H9 (cell line): ENCODE data around the gene MAP2K7. TPM values are rescaled to one million over a fixed set of nuclear protein-coding genes. Genes with fewer than 3 reads are reported as not detected.

Experiments
- DNase-seq: peaks from one replicate; pipeline ENCODE4 v3.0.0-alpha.2; 2017
- H2AFZ ChIP-seq: one replicate; pipeline ENCODE4 v1.6.1; 2013; ENCODE audit warnings: mild to moderate bottlenecking, low read length, control low read depth, moderate library complexity
- H2AK5ac ChIP-seq: 2 replicates; pipeline ENCODE4 v1.6.1; 2013; ENCODE audit warnings: low read length, control low read depth, mixed read lengths; ENCODE audit not compliant: insufficient read length
- H2BK120ac ChIP-seq: one replicate; pipeline ENCODE4 v1.6.1; 2013; ENCODE audit warnings: low read depth, mild to moderate bottlenecking, low read length, control low read depth, inconsistent platforms; ENCODE audit not compliant: poor library complexity, severe bottlenecking
- H2BK12ac ChIP-seq: 2 replicates; pipeline ENCODE4 v1.6.1; 2013; ENCODE audit warnings: low read length, control low read depth, mixed read lengths, low read depth; ENCODE audit not compliant: insufficient read length
- H2BK15ac ChIP-seq: 2 replicates; pipeline ENCODE4 v1.6.1; 2013; ENCODE audit warnings: low read depth, low read length, control low read depth
- H2BK20ac ChIP-seq: one replicate; pipeline ENCODE4 v1.6.1; 2013; ENCODE audit warnings: low read depth, mild to moderate bottlenecking, low read length, control low read depth, inconsistent platforms; ENCODE audit not compliant: poor library complexity, severe bottlenecking
- H2BK5ac ChIP-seq: 2 replicates; pipeline ENCODE4 v1.6.1; 2013; ENCODE audit warnings: low read length, control low read depth, mixed read lengths; ENCODE audit not compliant: insufficient read length
- H3K14ac ChIP-seq: 2 replicates; pipeline ENCODE4 v1.6.1; 2013; ENCODE audit warnings: low read length, control low read depth; ENCODE audit not compliant: insufficient read depth
- H3K18ac ChIP-seq: 2 replicates; pipeline ENCODE4 v1.6.1; 2013; ENCODE audit warnings: low read depth, mild to moderate bottlenecking, mixed read lengths, low read length, control low read depth; ENCODE audit not compliant: insufficient read length
- H3K23ac ChIP-seq: 2 replicates; pipeline ENCODE4 v1.6.1; 2013; ENCODE audit warnings: low read length, control low read depth, mixed read lengths, low read depth; ENCODE audit not compliant: insufficient read length
- H3K23me2 ChIP-seq: 2 replicates; pipeline ENCODE4 v1.6.1; 2013; ENCODE audit warnings: low read depth, mild to moderate bottlenecking, mixed read lengths, low read length, control low read depth; ENCODE audit not compliant: insufficient read length, poor library complexity, severe bottlenecking
- H3K27ac ChIP-seq: 2 replicates; pipeline ENCODE4 v1.5.1; 2013; ENCODE audit warnings: low read length, control low read depth, mixed read lengths, low read depth; ENCODE audit not compliant: insufficient read length
- H3K27me3 ChIP-seq: 2 replicates; pipeline ENCODE4 v1.6.1; 2013; ENCODE audit warnings: low read length, control low read depth, inconsistent platforms; ENCODE audit not compliant: insufficient read depth
- H3K4ac ChIP-seq: 2 replicates; pipeline ENCODE4 v1.6.1; 2013; ENCODE audit warnings: low read depth, mild to moderate bottlenecking, control low read depth, inconsistent platforms, low read length, moderate library complexity
- H3K4me1 ChIP-seq: 2 replicates; pipeline ENCODE4 v1.6.1; 2013; ENCODE audit warnings: low read length, control low read depth, inconsistent platforms; ENCODE audit not compliant: insufficient read depth
- H3K4me2 ChIP-seq: 2 replicates; pipeline ENCODE4 v1.6.1; 2013; ENCODE audit warnings: low read length, control low read depth, mixed read lengths; ENCODE audit not compliant: insufficient read length, insufficient read depth
- H3K56ac ChIP-seq: 2 replicates; pipeline ENCODE4 v1.6.1; 2013; ENCODE audit warnings: low read depth, mild to moderate bottlenecking, mixed read lengths, low read length, control low read depth; ENCODE audit not compliant: insufficient read length
- H3K79me1 ChIP-seq: 2 replicates; pipeline ENCODE4 v1.6.1; 2013; ENCODE audit warnings: low read depth, mild to moderate bottlenecking, moderate library complexity, low read length, control low read depth, inconsistent platforms; ENCODE audit not compliant: insufficient read depth, poor library complexity, severe bottlenecking
- H3K79me2 ChIP-seq: 2 replicates; pipeline ENCODE4 v1.6.1; 2013; ENCODE audit warnings: low read length, control low read depth, inconsistent platforms; ENCODE audit not compliant: insufficient read depth
- H3K9ac ChIP-seq: 2 replicates; pipeline ENCODE4 v1.6.1; 2013; ENCODE audit warnings: low read length, control low read depth, mixed read lengths; ENCODE audit not compliant: insufficient read length; ENCODE audit errors: extremely low read depth
- H3K9me3 ChIP-seq: one replicate; pipeline ENCODE4 v1.6.1; 2013; ENCODE audit warnings: low read depth, low read length, inconsistent platforms; ENCODE audit not compliant: control insufficient read depth
- H3T11ph ChIP-seq: one replicate; pipeline ENCODE4 v1.6.1; 2013; ENCODE audit warnings: mild to moderate bottlenecking, low read length, control low read depth, inconsistent platforms
- H4K20me1 ChIP-seq: one replicate; pipeline ENCODE4 v1.6.1; 2013; ENCODE audit not compliant: control insufficient read depth, insufficient read length, insufficient read depth
- H4K5ac ChIP-seq: 2 replicates; pipeline ENCODE4 v1.6.1; 2013; ENCODE audit warnings: low read depth, mild to moderate bottlenecking, mixed read lengths, low read length, control low read depth; ENCODE audit not compliant: insufficient read length
- H4K8ac ChIP-seq: replicated peaks from 2 replicates; pipeline ENCODE4 v1.6.1; 2013; ENCODE audit warnings: low read length, control low read depth, mixed read lengths, low read depth; ENCODE audit not compliant: insufficient read length
- H4K91ac ChIP-seq: 2 replicates; pipeline ENCODE4 v1.6.1; 2013; ENCODE audit warnings: low read depth, mild to moderate bottlenecking, moderate library complexity, mixed read lengths, low read length, control low read depth; ENCODE audit not compliant: insufficient read length
- H3K27ac Mint-ChIP-seq, 3 experiments: 2 replicates in 2 of 3; 3 replicates in 1 of 3; pipeline ENCODE4 v1.8.0; 2020 to 2021; ENCODE audit warnings: mixed read lengths in 3 of 3, mild to moderate bottlenecking in 1 of 3, moderate library complexity in 1 of 3
- H3K27me3 Mint-ChIP-seq: 2 replicates; pipeline ENCODE4 v1.8.0; 2021; ENCODE audit warnings: low read depth, mild to moderate bottlenecking, moderate library complexity, mixed read lengths
- H3K36me3 Mint-ChIP-seq, 3 experiments: 2 replicates in 2 of 3; 3 replicates in 1 of 3; pipeline ENCODE4 v1.8.0; 2020 to 2021; ENCODE audit warnings: low read depth in 3 of 3, mixed read lengths in 3 of 3; ENCODE audit not compliant: insufficient read depth in 1 of 3
- H3K4me1 Mint-ChIP-seq, 2 experiments: 2 replicates each; pipeline ENCODE4 v1.8.0; 2020; ENCODE audit warnings: mixed read lengths in 2 of 2
- H3K4me3 Mint-ChIP-seq, 2 experiments: 2 replicates in 1 of 2; 3 replicates in 1 of 2; pipeline ENCODE4 v1.8.0; 2020 to 2021; ENCODE audit warnings: mild to moderate bottlenecking in 2 of 2, mixed read lengths in 2 of 2, moderate library complexity in 1 of 2
- H3K9me3 Mint-ChIP-seq, 2 experiments: 2 replicates in 1 of 2; 3 replicates in 1 of 2; pipeline ENCODE4 v1.8.0; 2020; ENCODE audit warnings: mild to moderate bottlenecking in 2 of 2, mixed read lengths in 2 of 2, moderate library complexity in 1 of 2
- WGBS: extraction: QIAGEN DNeasy Blood & Tissue Kit; methylation state at CpG from one replicate; pipeline ENCODE4 v1.1.7; 2013; ENCODE audit warnings: missing lambda C conversion rate, low lambda C conversion rate, mixed read lengths; ENCODE audit not compliant: insufficient read length; ENCODE audit errors: extremely low coverage; 5-methylcytosine and 5-hydroxymethylcytosine counted together
- total RNA-seq: library from RNA; stranded (reverse); gene quantifications from 2 replicates; pipeline ENCODE4 v1.2.1, GENCODE V29; 2021
- TF ChIP-seq, protein P1 (sequence below): fragments of 200-600 bp; sonication (generic); conservative IDR thresholded peaks from 3 replicates; pipeline ENCODE4 v1.8.0; 2021; ENCODE audit warnings: antibody characterized with exemption, mild to moderate bottlenecking

The MAP2K7 gene
- total RNA-seq, 1 experiment from 2014 or later, result 48.1 TPM

DNA sequence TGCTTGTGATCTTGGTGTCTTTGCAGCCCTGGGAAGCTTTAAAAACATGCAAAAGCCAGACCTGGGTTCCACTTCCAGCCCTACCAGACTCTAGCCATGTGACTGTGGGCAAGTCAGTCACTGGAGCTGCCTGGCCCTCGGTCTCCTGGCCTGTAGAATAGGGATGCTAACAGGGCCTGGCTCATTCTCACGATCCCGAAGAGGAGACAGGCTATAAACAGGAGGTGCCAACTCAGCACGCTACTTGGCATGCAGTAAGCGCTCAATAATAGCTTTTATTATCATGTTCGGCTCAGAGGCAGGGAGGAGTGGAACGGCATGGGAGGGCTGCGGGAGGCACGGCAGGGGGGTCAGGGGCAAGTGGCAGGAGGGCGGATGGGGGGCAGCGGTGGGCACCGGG is 20.6 kb downstream of the MAP2K7 start:
- no peak overlapping the region for H4K5ac ChIP-seq
- H3K79me1 ChIP-seq, result no peaks in the 10 kb centered on the region
- no peak for DNase-seq
- no peaks in the 10 kb centered on the region for H4K20me1 ChIP-seq
- no peak overlapping the region for H3K56ac ChIP-seq
- H3K4me2 ChIP-seq, result no peak overlapping the region
- no peak overlapping the region for H2BK12ac ChIP-seq
- H3K4ac ChIP-seq, result no peak overlapping the region
- H3K79me2 ChIP-seq, result no peaks in the 10 kb centered on the region
- H2AFZ ChIP-seq, result no peak overlapping the region
- peaks cover 8% of the 10 kb centered on the region for H3K27me3 Mint-ChIP-seq
- H3K18ac ChIP-seq, result no peak overlapping the region
- WGBS, result no CpG with 5 or more reads among the region's 12 CpGs
- no peak overlapping the region for H2AK5ac ChIP-seq
- no peaks in the 10 kb centered on the region for H3K27me3 ChIP-seq
- H3T11ph ChIP-seq, result no peak overlapping the region
- H3K27ac ChIP-seq, result no peak overlapping the region
- TF ChIP-seq, protein P1, sequence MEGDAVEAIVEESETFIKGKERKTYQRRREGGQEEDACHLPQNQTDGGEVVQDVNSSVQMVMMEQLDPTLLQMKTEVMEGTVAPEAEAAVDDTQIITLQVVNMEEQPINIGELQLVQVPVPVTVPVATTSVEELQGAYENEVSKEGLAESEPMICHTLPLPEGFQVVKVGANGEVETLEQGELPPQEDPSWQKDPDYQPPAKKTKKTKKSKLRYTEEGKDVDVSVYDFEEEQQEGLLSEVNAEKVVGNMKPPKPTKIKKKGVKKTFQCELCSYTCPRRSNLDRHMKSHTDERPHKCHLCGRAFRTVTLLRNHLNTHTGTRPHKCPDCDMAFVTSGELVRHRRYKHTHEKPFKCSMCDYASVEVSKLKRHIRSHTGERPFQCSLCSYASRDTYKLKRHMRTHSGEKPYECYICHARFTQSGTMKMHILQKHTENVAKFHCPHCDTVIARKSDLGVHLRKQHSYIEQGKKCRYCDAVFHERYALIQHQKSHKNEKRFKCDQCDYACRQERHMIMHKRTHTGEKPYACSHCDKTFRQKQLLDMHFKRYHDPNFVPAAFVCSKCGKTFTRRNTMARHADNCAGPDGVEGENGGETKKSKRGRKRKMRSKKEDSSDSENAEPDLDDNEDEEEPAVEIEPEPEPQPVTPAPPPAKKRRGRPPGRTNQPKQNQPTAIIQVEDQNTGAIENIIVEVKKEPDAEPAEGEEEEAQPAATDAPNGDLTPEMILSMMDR, result no peak
- no peak overlapping the region for H4K91ac ChIP-seq
- H3K9me3 Mint-ChIP-seq, result no peaks in the 10 kb centered on the region; a peak in 1 of 5 replicates
- H3K23me2 ChIP-seq, result peaks cover 4% of the 10 kb centered on the region
- no peak overlapping the region for H2BK20ac ChIP-seq
- no peak overlapping the region for H2BK15ac ChIP-seq
- H3K14ac ChIP-seq, result no peak overlapping the region
- H3K9ac ChIP-seq, result no peak overlapping the region
- no peak overlapping the region for H3K23ac ChIP-seq
- H3K27ac Mint-ChIP-seq, result no peak overlapping the region
- peaks cover 15 to 22% of the 10 kb centered on the region in 2 experiments for H3K4me1 Mint-ChIP-seq
- H4K8ac ChIP-seq, result no peak overlapping the region
- H3K4me3 Mint-ChIP-seq, result peak overlapping the region in 1 of 2 experiments; percentile 68; a peak in 3 of 5 replicates
- H3K4me1 ChIP-seq, result 0 out of 2 replicates have a peak, but pooled peaks cover 4% of the 10 kb centered on the region
- H2BK5ac ChIP-seq, result no peak overlapping the region
- peaks cover 5 to 27% (median 12%) of the 10 kb centered on the region in 3 experiments; a peak in 5 of 7 replicates for H3K36me3 Mint-ChIP-seq
- H2BK120ac ChIP-seq, result no peak overlapping the region
- no peaks in the 10 kb centered on the region for H3K9me3 ChIP-seq
